ENCODE results near the gene SIVA1.

DNA sequence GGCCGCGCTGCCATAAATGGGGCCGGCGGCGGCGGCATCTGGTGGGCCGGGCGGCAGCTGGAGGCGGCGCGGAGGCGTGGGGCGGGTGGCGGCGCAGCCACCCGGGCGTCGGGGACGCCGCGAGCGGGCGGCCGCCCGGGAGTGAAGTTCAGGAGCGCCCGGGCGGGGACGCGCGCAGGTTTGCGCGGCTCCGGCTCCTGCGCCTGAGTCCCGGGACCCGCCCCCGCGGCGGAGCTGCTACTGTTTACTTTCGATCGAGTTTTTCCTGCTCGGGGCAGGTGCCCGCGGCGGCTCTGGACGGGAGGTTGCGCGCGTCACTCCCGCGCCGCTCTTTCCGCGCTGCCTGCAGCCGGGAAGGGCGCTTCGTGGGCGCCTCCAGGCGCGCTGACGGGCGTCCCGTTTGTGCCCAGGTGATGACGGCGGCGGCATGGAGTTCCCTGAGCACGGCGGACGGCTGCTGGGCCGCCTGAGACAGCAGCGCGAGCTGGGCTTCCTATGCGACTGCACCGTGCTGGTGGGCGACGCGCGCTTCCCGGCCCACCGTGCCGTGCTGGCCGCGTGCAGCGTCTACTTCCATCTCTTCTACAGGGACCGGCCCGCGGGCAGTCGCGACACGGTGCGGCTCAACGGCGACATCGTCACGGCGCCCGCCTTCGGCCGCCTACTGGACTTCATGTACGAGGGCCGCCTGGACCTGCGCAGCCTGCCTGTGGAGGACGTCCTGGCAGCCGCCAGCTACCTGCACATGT lies 48.0 kb downstream of the SIVA1 start, which contains the start of gene ZBTB42:
- TF ChIP-seq, protein P1, sequence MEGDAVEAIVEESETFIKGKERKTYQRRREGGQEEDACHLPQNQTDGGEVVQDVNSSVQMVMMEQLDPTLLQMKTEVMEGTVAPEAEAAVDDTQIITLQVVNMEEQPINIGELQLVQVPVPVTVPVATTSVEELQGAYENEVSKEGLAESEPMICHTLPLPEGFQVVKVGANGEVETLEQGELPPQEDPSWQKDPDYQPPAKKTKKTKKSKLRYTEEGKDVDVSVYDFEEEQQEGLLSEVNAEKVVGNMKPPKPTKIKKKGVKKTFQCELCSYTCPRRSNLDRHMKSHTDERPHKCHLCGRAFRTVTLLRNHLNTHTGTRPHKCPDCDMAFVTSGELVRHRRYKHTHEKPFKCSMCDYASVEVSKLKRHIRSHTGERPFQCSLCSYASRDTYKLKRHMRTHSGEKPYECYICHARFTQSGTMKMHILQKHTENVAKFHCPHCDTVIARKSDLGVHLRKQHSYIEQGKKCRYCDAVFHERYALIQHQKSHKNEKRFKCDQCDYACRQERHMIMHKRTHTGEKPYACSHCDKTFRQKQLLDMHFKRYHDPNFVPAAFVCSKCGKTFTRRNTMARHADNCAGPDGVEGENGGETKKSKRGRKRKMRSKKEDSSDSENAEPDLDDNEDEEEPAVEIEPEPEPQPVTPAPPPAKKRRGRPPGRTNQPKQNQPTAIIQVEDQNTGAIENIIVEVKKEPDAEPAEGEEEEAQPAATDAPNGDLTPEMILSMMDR (IDR thresholded peaks at IDR 0.05) = no peak
- TF ChIP-seq FOXJ3 (CRISPR knock-in tag; IDR thresholded peaks at IDR 0.05; ENCODE audit: borderline replicate concordance) (no peak), ZNF263 (CRISPR knock-in tag; IDR thresholded peaks at IDR 0.05; ENCODE audit: low read depth) (no peak), SP1 (CRISPR knock-in tag; conservative IDR thresholded peaks at IDR 0.05) (no peak; the same call in 1 of the 2 replicates), ZNF416 (CRISPR knock-in tag; IDR thresholded peaks at IDR 0.05) (no peak), ELF4 (CRISPR knock-in tag; IDR thresholded peaks at IDR 0.05; ENCODE audit: low read depth) (no peak)
- TF ChIP-seq, protein P2, sequence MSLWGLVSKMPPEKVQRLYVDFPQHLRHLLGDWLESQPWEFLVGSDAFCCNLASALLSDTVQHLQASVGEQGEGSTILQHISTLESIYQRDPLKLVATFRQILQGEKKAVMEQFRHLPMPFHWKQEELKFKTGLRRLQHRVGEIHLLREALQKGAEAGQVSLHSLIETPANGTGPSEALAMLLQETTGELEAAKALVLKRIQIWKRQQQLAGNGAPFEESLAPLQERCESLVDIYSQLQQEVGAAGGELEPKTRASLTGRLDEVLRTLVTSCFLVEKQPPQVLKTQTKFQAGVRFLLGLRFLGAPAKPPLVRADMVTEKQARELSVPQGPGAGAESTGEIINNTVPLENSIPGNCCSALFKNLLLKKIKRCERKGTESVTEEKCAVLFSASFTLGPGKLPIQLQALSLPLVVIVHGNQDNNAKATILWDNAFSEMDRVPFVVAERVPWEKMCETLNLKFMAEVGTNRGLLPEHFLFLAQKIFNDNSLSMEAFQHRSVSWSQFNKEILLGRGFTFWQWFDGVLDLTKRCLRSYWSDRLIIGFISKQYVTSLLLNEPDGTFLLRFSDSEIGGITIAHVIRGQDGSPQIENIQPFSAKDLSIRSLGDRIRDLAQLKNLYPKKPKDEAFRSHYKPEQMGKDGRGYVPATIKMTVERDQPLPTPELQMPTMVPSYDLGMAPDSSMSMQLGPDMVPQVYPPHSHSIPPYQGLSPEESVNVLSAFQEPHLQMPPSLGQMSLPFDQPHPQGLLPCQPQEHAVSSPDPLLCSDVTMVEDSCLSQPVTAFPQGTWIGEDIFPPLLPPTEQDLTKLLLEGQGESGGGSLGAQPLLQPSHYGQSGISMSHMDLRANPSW (CRISPR knock-in tag; conservative IDR thresholded peaks at IDR 0.05; ENCODE audit: low read depth) = no peak
